Subcutaneous adipose tissue (tissue), 4 donors: Measurements from ENCODE around the gene DEGS1. TPM values are rescaled to one million over a fixed set of nuclear protein-coding genes. Genes with fewer than 3 reads are reported as not detected.

Source experiments
- total RNA-seq, 4 donors: library from RNA; depleted of rRNA; stranded (reverse); fragments of >200 nt; gene quantifications; one replicate each; pipeline ENCODE4 v1.1.0, GENCODE V29; 2016
- TF ChIP-seq, protein P1 (sequence below): fragments of 450-650 bp; IDR thresholded peaks from one replicate; pipeline ENCODE4 v1.5.1; 2016; ENCODE audit warnings: low read depth, mild to moderate bottlenecking, control low read depth, antibody characterized with exemption, moderate library complexity

Gene DEGS1
- total RNA-seq, 4 donors from 2014 or later, result 61.9 to 111 (median 83.3) TPM

- TF ChIP-seq, protein P1, sequence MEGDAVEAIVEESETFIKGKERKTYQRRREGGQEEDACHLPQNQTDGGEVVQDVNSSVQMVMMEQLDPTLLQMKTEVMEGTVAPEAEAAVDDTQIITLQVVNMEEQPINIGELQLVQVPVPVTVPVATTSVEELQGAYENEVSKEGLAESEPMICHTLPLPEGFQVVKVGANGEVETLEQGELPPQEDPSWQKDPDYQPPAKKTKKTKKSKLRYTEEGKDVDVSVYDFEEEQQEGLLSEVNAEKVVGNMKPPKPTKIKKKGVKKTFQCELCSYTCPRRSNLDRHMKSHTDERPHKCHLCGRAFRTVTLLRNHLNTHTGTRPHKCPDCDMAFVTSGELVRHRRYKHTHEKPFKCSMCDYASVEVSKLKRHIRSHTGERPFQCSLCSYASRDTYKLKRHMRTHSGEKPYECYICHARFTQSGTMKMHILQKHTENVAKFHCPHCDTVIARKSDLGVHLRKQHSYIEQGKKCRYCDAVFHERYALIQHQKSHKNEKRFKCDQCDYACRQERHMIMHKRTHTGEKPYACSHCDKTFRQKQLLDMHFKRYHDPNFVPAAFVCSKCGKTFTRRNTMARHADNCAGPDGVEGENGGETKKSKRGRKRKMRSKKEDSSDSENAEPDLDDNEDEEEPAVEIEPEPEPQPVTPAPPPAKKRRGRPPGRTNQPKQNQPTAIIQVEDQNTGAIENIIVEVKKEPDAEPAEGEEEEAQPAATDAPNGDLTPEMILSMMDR, result no peak
Observed at GRCh38 chr1:224157316-224157715, 25.7 kb upstream of the DEGS1 start.

GRCh38 chr1:224159541-224159940, 23.5 kb upstream of the DEGS1 start:
- TF ChIP-seq, protein P1, result no peak

DNA sequence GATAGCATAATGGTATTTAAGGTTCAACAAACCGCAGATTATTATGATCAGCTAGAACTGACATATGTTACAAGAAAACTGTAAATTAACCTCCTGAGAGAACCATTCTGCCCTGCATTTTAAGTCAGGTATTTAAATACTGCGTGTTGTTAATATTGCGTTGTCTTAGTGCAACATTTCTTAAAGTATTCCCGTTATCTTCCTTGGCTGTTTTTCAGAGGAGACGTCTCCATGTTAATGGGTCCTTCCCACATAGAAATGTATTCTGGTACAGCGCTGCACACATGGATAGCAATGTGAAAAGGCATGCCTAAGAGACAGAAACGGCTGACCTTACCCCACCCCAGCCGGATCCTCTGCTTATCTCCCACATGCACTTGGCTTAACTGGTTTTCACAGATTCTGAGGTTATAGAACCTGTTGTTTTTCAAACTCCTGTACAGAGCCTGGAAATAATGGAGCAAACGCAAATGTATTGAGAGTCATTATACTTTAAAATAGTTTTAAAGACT, 22.8 kb upstream of the DEGS1 start:
- TF ChIP-seq, protein P1, result no peak

DNA sequence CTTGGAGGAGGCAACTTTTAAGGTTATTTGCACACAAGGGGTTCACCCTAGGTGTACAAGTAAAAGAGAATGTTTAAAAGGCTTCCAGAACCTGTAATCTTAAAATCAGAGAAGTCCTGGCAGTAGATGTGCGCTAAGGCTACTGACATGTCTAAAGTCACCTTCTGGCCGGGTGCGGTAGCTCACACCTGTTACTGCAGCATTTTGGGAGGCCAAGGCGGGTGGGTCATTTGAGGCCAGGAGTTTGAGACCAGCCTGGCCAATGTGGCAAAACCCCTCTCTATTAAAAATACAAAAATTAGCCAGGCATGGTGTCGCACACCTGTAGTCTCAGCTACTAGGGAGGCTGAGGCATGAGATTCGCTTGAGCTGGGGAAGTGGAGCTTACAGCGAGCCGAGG, 20.3 kb upstream of the DEGS1 start:
- TF ChIP-seq, protein P1, result no peak

GRCh38 chr1:224163311-224163710, 19.7 kb upstream of the DEGS1 start:
- TF ChIP-seq, protein P1, result no peak

GRCh38 chr1:224168859-224169380, 14.1 kb upstream of the DEGS1 start:
- TF ChIP-seq, protein P1, result no peak

DNA sequence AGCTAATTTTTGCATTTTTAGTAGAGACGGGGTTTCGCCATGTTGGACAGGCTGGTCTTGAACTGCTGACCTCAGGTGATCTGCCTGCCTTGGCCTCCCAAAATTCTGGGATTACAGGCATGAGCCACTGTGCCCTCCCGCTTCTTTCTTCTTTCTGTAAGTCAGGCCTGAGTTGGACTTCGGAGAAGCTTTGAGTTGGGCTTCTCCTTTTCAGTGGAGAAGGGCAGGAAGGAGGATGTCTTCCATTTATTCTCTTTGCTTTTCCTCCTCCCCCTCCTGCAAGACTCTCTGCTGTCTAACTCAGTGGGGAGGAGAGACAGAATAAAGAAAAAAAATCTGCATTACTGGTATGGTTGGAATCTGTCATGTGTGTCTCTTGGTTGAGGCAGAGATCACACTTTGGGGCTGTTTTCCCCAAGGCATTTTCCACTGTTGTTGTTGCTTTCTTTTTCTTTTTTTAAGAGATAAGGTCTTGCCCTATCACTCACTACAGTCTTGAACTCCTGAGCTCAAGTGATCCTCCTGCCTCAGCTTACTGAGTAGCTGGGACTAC, 13.2 kb upstream of the DEGS1 start:
- TF ChIP-seq, protein P1, result no peak
